Prostate gland (tissue), 2 donors: ENCODE results near the gene COL4A6. TPM values are rescaled to one million over a fixed set of nuclear protein-coding genes. Genes with fewer than 3 reads are reported as not detected.

Source experiments
- DNase-seq: peaks from one replicate; pipeline ENCODE4 v3.0.0-alpha.2; 2019; ENCODE audit warnings: low spot score
- H3K27ac ChIP-seq, 2 donors: fragments of 200-600 bp; sonication (generic); 2 replicates each; pipeline ENCODE4 v1.5.1; 2017 to 2019
- H3K27me3 ChIP-seq: fragments of 200-600 bp; sonication (generic); replicated peaks from 2 replicates; pipeline ENCODE4 v1.5.1; 2019; ENCODE audit not compliant: insufficient read depth
- H3K36me3 ChIP-seq, 2 donors: fragments of 200-600 bp; sonication (generic); 1 replicate in 1 of 2; 2 replicates in 1 of 2; pipeline versions ENCODE4 v1.5.1 to v1.8.1; 2017 to 2019
- H3K4me1 ChIP-seq: fragments of 200-600 bp; sonication (generic); replicated peaks from 2 replicates; pipeline ENCODE4 v1.5.1; 2019
- H3K4me3 ChIP-seq, 2 donors: fragments of 200-600 bp; sonication (generic); 2 replicates each; pipeline ENCODE4 v1.5.1; 2017 to 2019
- H3K9me3 ChIP-seq: fragments of 200-600 bp; sonication (generic); 2 replicates; pipeline ENCODE4 v1.5.1; 2017
- POLR2A ChIP-seq: fragments of 450-650 bp; IDR thresholded peaks from one replicate; pipeline ENCODE4 v1.6.1; 2016; ENCODE audit warnings: antibody characterized with exemption, mild to moderate bottlenecking
- POLR2AphosphoS5 ChIP-seq: sonication (generic); formaldehyde crosslinking; IDR thresholded peaks from one replicate; pipeline ENCODE4 v1.6.1; 2017; ENCODE audit warnings: antibody characterized with exemption
- WGBS: methylation state at CpG from one replicate; pipeline ENCODE4 v1.1.5; 2018; 5-methylcytosine and 5-hydroxymethylcytosine counted together
- intact Hi-C: fragments of 100-400 bp; cut with DNase I; formaldehyde crosslinking; loops from one replicate; pipeline ENCODE4 v1.14.2; 2022
- total RNA-seq, 2 donors: library from RNA; depleted of rRNA; stranded (reverse); fragments of >200 nt; gene quantifications; one replicate each; pipeline ENCODE4 v1.1.0, GENCODE V29; 2016
- TF ChIP-seq, protein P1 (sequence below), 4 experiments: fragments of 200-600 bp in 2 of 4; fragments of 450-650 bp in 2 of 4; sonication (generic) in 2 of 4; IDR thresholded peaks; 1 replicate in 3 of 4; 2 replicates in 1 of 4; pipeline ENCODE4 v1.5.1; 2016 to 2019; ENCODE audit warnings: antibody characterized with exemption in 4 of 4, mild to moderate bottlenecking in 2 of 4, moderate library complexity in 2 of 4

The COL4A6 gene
- total RNA-seq, 2 donors from 2014 or later, result 13.5 to 16.7 TPM

DNA sequence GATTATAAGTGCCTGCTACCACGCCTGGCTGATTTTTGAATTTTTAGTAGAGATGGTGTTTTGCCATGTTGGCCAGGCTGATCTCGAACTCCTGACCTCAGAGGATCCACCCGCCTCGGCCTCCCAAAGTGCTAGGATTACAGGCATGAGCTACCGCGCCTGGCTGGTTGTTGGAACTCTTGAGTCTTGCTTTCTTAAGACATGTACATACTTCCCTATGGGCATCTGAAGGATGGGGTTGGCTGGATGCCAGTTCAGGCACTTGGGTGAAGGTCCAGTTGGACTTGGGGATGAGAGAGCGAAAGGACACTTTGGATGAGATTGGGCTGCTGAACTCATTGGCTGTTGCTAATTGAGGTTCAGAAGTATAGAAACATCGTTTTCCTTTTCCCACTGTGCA lies 306.2 kb downstream of the COL4A6 start:
- WGBS, result 93% methylated on average over 8 of the region's 8 CpGs
- H3K27ac ChIP-seq, result no peak overlapping the region
- no peaks in the 10 kb centered on the region for H3K4me1 ChIP-seq
- no peak for TF ChIP-seq POLR2A
- no peak for TF ChIP-seq POLR2AphosphoS5
- TF ChIP-seq, protein P1, sequence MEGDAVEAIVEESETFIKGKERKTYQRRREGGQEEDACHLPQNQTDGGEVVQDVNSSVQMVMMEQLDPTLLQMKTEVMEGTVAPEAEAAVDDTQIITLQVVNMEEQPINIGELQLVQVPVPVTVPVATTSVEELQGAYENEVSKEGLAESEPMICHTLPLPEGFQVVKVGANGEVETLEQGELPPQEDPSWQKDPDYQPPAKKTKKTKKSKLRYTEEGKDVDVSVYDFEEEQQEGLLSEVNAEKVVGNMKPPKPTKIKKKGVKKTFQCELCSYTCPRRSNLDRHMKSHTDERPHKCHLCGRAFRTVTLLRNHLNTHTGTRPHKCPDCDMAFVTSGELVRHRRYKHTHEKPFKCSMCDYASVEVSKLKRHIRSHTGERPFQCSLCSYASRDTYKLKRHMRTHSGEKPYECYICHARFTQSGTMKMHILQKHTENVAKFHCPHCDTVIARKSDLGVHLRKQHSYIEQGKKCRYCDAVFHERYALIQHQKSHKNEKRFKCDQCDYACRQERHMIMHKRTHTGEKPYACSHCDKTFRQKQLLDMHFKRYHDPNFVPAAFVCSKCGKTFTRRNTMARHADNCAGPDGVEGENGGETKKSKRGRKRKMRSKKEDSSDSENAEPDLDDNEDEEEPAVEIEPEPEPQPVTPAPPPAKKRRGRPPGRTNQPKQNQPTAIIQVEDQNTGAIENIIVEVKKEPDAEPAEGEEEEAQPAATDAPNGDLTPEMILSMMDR (IDR thresholded peaks at IDR 0.05), result no peak
- intact Hi-C loops, result no loop called here
- no peaks in the 10 kb centered on the region for H3K36me3 ChIP-seq
- no peak for DNase-seq
- H3K9me3 ChIP-seq, result no peaks in the 10 kb centered on the region
- no peak overlapping the region for H3K4me3 ChIP-seq
- H3K27me3 ChIP-seq, result no peaks in the 10 kb centered on the region

DNA sequence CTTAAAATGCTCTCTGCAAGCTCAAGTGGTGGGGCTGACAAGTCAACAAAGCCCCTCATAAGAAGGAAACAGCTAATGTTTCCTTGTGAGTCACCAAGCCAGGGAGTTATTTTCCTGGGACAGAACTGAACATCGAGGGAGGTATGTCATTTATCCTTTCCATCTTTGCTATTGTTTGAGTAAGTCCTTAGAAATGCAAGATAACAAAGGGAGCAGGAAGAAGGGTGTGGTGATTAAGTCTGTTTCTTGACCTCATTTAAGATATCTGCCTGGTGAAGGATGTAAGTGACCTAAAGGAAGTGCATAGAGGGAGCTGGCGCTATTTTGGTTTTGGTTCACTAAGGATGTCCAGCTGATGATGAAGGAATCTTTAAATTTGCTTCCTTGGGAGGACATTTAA lies 306.8 kb downstream of the COL4A6 start:
- Histone ChIP-seq H3K4me1 (no peaks in the 10 kb centered on the region), H3K9me3 (no peaks in the 10 kb centered on the region), H3K27ac (no peak overlapping the region), H3K4me3 (no peak overlapping the region), H3K27me3 (no peaks in the 10 kb centered on the region), H3K36me3 (no peaks in the 10 kb centered on the region)
- TF ChIP-seq POLR2AphosphoS5, result no peak
- TF ChIP-seq, protein P1 (IDR thresholded peaks at IDR 0.05), result no peak
- TF ChIP-seq POLR2A, result no peak
- 72% methylated on average over 2 of the region's 2 CpGs for WGBS
- intact Hi-C loops, result no loop called here
- no peak for DNase-seq

DNA sequence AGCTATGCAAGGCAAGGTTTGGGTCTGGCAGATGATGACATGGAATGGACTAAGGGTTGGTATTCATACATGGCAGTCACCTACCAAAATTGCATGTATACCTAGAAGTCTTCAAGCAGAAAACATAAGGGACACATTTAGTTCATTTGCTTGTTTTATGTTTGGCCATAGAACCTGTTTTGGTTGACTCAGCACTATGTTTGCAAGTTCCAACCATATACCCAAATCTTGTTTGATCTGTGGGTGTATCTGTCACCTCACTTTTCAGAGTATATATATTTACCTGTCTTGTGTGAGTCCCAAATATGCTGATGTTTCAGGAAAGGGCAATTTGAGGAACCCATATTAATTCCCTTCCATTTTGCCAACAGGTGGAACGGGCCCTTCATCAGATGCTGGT lies 307.3 kb downstream of the COL4A6 start:
- intact Hi-C loops, result no loop called here
- no peaks in the 10 kb centered on the region for H3K9me3 ChIP-seq
- no peaks in the 10 kb centered on the region for H3K36me3 ChIP-seq
- TF ChIP-seq POLR2AphosphoS5 (no peak), POLR2A (no peak)
- TF ChIP-seq, protein P1 (IDR thresholded peaks at IDR 0.05), result no peak
- WGBS, result 100% methylated on average over 1 of the region's 1 CpG
- no peak for DNase-seq
- no peak overlapping the region for H3K4me3 ChIP-seq
- no peaks in the 10 kb centered on the region for H3K27me3 ChIP-seq
- no peaks in the 10 kb centered on the region for H3K4me1 ChIP-seq
- no peak overlapping the region for H3K27ac ChIP-seq

DNA sequence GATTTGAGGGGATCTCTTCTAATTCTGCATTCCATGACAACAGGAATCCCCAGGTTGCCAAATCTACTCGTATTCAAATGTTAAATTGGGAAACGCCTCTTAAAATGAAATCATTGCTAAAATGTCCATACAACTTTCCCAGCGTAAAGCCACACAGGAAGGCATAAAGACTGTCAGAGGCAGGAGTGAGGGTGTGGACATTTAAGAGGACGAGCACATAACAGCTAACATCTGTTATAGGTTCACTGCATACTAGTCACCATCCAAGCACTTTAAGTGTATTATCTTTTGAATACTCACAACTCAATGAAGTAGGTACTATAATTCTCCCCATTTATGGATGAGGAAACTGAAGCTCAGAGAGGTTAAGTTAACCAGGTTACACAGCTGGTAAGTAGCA lies 311.1 kb downstream of the COL4A6 start:
- Histone ChIP-seq H3K27ac (no peak overlapping the region), H3K4me3 (no peak overlapping the region), H3K9me3 (no peaks in the 10 kb centered on the region), H3K27me3 (no peaks in the 10 kb centered on the region), H3K4me1 (no peaks in the 10 kb centered on the region), H3K36me3 (no peaks in the 10 kb centered on the region)
- 93% methylated on average over 4 of the region's 4 CpGs for WGBS
- intact Hi-C loops, result no loop called here
- TF ChIP-seq POLR2AphosphoS5 (no peak), POLR2A (no peak)
- TF ChIP-seq, protein P1 (IDR thresholded peaks at IDR 0.05), result no peak
- no peak for DNase-seq

DNA sequence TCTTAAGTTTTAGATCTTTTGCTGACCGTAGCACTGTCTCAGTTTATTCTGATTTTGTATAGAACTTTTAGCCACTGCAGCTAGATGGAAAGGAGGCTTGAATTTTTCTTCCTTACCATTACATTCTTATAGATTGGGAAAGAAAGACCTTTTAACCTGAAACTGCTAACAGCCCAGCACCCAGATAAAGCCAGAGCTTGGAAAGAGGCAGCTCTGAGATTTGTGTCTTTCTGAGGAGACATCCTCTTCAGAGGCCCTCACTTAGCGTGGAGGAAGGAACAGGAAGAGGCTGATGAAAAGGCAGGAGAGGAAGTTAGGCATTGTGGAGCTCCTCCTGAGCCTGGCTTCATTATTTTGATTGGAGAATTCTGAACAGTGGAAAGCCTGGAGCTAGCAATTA lies 311.6 kb downstream of the COL4A6 start:
- DNase-seq, result no peak
- 86% methylated on average over 2 of the region's 2 CpGs for WGBS
- H3K4me3 ChIP-seq, result no peak overlapping the region
- H3K36me3 ChIP-seq, result no peaks in the 10 kb centered on the region
- no peaks in the 10 kb centered on the region for H3K4me1 ChIP-seq
- H3K9me3 ChIP-seq, result no peaks in the 10 kb centered on the region
- intact Hi-C loops, result no loop called here
- H3K27ac ChIP-seq, result no peak overlapping the region
- TF ChIP-seq POLR2AphosphoS5 (no peak), POLR2A (no peak)
- TF ChIP-seq, protein P1 (IDR thresholded peaks at IDR 0.05), result no peak
- H3K27me3 ChIP-seq, result no peaks in the 10 kb centered on the region
